GM19238 (cell line): ENCODE data around the gene CACNA1H.

Experiments
- DNase-seq: peaks from one replicate; pipeline ENCODE4 v3.0.0; 2011; ENCODE audit warnings: low spot score; ENCODE audit not compliant: insufficient read length

CACNA1H gene

DNA sequence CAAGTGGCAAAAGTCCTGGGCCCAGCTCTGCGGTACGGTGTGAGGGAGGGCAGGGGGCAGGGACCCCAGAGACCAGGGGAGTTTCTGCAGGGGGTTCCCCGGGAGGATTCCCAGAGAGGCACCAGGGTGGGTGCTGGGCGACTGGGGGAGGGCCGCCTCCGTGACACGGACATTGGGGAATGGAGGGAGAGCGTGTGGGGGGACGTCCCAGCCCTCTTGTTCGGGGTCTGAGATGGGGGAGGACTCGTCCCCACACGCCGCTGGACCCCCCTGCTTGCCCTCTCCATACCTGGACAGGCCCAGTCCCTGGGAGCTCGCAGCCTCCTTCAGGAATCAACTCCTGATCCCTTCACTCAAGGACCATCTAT lies 30.5 kb upstream of the CACNA1H start:
- no peak for DNase-seq

DNA sequence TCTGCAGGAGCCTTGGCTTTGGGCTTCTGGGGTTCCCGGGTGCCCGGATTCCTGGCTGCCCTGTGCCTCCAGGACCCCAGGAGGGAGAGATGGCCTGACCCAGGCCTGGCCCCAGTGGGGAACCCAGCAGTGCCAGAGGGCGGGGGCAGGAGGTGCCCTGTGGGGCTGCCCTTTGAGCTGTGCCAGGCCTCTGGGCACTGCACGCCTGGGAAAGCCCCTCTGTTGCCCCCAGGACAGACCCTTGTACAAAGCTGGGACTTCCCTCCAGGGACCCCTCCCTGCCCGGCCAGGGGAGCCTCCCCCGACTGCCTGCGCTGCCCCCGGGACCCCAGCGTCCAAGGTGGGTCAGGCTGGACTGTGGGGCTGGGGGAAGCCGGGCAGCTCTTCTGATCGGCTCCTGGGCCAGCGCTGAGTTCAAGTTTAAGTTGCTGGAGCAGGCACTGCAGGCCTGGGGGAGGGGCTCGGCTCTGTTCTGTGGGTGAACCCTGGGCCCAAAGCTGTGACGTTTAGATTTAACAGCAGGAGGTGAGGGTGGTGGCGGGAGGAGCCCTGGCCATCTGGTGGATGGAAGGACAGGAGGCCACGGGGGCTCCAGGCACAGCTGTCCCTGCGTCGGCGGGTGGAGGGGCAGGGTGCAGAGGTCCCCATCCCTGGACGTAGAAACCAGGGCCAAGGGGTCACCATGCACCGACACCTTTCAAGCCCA lies 29.2 kb upstream of the CACNA1H start:
- no peak for DNase-seq

DNA sequence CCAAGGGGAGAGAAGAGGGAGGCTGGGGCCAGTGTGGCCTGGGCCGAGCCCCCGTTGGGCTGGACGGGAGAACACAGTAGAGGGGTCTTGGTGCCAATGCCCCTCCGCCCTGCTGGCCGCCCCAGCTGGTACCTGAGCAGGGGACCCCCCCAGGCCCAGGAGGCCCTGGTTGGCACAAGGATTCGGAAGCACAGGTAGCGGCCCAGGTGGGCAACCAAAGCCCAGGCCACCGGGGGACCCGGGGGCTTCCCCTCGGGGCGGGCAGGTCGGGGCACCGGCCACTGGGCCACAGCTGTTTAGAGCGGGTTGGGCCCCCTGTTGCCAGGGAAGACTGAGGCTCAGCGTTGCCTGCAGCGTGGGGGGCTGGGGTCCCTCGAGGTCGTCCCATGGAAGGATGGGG lies 28.6 kb upstream of the CACNA1H start:
- DNase-seq: no peak

DNA sequence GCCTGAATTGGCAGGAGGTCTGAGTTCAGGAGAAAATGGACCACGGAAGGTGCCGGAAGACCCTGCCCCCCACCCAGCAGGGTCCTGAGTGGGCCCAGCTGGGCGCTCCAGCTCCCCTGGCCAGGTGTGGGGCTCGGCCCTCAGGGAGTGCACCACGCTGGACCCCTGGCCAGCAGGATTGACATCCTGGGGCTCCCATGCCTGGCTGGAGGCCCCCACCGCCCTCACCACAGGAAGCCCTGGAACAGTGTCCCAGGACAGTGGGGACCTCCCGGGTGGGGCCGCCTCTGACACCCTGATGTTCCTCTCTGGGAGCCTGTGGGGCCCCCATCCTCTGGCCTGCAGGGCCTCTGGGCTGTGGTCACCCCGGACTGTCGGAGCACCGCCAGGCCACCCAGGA lies 28.1 kb upstream of the CACNA1H start:
- DNase-seq: no peak

DNA sequence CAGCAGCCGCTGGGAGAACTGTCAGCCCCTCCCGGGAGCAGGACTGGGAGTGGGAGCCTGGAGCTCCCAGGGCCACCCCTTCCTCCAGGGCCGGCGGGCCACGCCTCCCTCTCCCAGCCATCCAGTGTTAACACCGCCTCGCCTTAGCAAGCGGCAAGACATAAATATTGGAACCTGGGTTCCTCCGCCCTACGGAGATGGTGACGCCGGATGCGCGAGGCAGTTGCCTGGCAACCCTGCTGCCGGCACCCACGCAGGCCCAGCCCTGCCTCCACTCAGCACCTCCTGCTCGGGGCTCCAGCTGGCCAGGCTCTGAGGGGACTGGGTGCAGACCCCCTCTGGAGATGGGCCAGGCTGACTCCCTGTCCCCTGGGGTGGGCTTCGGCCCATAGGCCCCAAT lies 27.4 kb upstream of the CACNA1H start:
- DNase-seq: no peak

DNA sequence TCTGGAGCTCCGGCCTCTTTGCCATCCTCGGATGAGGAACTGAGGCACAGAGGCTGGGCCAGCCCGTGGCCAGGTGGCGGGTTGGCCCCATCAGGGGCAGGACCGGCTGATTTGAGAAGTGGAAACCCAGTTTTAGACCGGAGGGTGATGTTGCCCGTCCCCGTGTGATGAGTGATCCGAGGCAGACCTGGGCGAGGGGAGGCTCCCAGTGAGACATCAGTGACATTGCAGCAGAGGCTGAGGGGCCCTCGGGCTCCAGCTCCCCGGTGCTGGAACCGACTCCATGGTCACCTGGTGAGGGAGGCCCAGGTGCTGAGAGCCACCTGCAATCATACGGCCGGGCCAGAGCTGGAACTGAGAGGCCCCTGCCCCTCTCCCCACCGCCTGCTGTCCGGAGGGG lies 26.9 kb upstream of the CACNA1H start:
- no peak for DNase-seq

DNA sequence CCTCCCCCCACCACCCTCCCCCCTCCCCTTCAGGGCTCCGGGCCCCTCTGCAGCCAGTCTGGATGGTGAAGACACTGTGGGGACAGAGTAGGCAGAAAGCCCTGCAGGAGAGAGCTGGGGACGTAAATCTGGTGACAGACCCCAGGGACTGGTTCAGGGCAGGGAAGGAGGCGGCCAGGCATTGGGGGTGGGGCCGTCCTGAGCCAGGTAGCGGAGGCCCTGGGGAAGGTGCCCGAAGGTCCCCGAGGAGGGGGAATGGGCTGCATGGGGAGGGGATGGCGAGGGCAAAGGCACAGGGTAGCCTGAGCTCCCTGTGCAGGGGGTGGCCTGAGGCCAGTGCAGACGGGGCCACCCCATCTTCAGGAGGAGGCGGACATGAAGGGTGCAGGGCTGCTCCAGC lies 26.3 kb upstream of the CACNA1H start:
- no peak for DNase-seq

DNA sequence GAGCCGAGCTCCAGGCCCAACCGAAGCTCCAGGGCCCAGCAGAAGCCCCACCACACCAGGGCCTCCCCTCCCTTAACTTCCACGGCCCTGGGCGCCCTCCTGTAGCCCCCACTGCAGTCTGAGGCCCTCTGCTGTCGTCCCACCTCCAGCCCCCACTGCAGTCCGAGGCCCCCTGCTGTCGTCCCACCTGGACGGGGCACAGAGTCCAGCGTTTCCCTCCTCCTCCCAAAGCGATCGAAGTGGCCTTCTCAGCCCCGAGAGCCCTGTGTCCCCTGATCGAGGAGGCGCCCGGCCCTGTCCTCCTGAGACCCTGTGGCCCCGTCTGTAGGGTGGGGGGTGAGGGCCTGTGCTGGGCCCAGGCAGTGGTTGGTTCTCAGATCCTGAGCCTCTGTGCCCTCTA lies 25.8 kb upstream of the CACNA1H start:
- no peak for DNase-seq

DNA sequence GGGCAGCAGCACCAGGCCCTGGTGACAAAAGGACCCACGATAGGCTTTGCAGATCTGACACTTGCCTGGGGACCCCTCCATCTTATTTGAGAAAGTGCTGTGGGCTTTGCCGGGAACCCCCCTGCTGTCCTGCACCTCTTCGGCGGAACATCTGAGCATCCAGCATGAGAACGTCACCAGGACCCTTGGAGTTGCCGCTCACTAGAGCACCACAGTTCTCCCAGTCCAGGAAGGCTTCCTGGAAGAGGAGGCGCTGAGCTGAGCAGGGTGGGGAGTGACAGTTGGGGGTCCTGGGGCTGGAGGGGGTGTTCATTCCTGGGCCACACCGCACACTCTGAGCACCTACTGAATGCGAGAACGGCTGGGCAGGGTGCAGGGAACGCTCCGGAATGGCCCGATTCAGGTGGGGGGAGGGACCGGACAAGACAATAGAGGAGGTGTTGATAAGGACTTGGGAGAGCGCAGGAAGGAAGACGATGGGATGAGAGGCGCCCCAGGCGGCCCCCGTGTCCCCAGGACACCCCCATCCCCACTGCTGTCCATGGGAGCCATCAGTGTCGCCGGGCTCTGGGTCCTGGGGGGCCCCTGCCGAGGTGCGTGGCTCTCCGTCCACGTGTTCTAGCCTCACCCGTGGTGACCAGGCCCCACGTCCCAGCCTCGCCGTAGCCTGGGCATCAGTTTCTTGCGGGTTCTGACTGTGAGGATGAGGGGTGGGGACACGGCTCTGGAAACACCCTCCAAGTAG lies 24.8 kb upstream of the CACNA1H start:
- no peak for DNase-seq

DNA sequence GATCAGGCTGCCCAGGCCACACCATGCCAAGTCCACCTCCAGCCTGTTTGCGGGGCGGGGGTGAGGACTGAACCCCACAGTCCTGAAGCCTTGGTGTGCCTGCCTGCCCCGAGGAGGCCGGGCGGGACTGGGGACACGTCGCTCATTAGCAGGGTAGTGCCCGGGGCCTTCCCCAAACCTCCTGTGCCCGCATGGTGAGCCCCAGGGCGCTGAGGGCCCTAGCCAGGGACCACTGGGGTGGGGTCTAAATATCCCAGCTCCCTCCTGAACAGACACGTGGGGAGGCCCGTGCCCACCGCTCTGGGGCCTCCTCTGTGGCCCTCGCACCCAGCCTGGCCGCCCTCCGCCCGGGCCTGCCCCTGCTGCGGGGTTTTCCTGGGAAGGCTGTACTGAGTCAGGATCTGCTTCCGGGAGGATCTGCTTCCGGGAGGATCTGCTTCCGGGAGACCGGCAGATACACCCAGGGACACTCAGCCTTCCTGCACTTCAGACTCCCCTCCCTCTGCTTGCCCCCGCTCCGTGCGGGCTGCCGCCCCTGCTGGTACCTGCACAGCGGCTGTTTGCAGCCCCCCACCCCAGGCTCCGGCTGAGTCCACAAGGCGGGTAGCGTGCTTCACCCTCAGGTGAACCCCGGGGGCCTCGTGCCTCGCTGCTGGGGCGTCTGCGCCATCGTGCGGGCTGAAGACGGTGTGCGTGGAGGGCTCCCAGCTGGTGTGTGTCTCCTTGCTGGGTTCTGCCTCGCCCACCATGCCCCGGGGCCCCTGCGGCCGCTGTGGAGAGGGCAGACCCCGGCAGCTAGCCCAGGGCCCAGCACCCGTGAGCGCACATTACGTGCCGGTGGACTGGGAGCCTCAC lies 23.6 kb upstream of the CACNA1H start:
- no peak for DNase-seq

DNA sequence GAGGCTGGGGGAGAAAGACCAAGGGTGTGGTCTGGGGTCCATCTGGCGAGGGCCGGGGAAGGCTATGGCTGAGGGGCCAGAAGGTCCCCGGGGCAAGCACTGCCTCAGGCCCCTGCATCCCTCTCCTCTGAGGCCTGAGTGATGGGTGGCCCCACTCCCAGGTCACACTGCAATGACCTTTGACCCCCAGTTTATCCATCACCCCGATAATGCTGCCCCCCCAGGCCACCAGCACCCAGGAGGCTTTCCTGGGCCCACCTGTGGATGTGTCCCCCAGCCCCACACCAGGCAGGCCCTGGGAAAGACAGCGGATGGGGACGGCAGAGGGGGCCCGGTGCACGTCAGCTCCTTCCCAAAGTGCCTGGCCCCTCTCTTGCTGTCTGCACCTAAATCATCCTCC lies 22.5 kb upstream of the CACNA1H start:
- no peak for DNase-seq

DNA sequence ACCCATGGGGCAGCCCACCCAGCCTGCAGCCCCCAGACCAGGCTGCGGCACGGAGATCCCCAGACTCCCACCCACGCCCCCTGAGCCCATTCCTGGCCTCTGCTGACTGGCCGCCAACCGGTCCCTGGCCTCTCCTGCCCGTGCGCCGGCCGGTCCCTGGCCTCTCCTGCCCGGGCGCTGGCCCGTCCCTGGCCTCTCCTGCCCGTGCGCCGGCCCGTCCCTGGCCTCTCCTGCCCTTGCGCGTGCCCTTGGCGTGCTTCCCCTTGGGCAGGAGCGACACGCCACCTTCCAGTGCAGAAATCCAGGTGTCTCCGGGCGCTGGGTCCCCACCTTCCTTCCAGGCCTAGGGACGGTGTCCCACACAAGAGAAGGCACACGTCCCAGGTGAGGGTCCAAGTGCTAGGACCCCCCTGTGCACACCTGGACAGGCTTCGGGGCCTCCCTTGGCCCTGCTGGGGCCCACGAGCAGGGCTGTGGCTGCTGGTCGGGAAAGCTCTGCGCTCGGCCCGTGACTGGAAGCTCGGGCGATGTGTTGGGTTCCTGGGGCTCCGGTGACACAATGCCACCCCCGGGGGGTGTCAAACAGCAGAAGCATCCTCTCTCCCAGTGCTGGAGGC lies 21.4 kb upstream of the CACNA1H start:
- DNase-seq: no peak

DNA sequence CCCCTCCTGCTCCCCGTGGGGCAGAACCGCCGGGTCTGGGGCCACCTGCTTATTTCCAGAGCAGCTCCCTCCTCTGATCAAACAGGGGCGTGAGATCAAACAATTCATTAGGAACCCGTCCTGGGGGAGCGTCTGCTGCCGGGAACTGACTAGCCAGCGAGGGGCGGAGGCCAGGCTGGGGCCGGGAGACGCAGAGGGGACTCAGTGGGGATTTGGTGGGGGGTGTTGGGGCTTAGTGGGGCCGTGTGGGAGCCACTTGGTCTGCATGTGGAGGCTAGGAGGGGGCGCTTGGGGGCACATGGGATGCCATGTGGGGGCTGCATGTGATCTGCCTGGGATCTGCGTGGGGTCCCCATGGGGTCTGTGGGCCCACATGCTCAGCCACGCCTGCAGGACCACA lies 20.5 kb upstream of the CACNA1H start:
- no peak for DNase-seq

DNA sequence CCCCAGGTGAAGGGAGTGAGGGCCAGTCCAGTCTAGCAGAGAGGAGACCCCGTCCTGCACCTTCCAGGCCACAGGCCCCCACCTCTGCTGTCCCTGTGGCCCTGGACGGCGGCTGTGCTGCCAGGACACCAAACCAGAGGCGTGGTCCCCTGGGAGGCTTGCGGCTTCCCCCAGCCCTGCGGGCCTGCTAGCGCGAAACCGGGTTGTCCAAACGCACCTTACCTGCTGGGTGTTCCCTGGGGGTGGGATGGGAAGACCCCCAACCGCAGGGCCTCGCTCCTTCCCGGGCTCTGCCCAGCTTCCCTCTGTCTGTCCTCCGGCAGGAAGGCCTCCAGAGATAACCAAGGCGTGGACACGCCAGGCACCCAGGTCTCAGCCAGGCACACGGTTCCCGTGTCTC lies 19.6 kb upstream of the CACNA1H start:
- no peak for DNase-seq

DNA sequence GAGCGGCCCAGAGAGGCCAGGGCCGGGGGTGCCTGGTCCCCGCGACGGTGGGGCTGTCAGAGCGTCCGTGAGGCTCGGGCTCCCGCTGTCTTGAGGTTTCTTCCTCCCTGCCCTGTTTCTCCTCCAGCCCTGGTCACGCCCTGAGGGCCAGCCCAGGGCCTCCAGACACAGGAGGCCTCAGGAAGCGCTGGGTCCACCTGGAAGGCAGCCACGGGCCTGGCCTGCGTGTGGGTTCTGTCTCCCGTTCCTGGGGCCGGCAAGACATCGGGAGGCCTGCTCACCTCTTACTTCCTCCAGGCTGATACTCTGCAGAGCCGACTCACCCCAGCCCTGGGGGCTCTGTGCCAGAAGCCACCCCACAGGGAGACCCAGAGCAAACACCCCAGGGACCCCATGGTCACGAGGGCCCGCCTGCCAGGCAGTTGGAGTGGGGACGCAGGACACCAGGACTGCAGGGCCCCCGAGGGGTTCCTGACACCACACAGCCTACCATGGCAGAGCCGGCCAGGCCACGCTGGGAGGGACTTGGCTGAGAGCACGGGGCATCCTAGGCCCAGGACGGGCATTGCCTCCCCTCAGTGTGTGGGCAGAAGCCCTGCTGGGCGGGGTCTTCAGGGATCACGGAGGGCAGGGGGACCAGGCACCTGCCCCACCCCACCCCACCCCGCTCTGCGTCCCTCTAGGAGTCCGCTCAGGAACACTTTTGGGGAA lies 18.9 kb upstream of the CACNA1H start:
- no peak for DNase-seq

DNA sequence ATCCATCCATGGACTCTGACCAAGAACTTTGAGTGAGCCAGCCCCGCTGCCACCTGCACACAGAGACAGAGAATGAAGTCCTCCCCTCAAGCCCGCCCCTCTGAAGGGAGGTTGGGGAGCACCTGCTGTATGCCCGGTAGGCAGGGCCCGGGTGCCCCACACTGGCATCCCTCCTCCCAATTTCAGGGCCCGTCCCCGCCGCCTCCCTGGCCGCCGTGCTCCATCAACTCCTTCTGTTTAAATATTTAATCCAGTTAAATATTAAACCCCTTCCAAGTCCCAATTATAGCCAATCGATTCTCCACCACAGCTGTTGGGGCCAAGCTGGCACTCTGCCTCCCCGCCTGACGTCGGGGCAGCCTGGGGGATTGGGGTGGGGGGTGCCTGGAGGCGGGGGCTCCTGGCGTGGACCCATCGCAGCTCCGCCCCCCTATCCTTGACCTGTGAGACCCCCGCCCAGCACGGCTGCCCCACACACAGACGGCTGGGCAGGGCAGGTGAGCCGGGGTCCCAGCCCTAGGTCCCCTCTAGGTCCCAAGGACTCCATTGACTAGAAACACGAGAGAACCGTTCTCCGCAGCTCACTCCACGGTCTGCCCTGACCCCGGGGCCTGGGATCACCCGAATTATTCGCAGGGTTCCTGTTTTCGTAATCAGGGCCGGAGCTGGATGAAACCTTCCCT lies 18.0 kb upstream of the CACNA1H start:
- DNase-seq: no peak

DNA sequence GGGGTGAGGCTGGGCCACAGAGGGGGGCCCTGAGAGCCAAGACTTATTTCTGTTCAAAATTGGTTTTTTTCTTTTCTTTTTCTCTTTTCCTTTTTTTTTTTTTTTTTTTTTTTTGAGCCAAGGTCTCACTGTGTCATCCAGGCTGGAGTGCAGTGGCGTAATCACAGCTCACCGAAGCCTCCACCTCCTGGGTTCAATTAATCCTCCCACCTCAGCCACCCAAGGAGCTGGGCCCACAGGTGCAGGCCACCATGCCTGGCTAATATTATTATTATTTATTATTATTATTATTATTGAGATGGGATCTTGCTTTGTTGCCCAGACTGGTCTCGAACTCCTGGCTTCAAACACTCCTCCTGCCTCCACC lies 17.5 kb upstream of the CACNA1H start:
- no peak for DNase-seq

DNA sequence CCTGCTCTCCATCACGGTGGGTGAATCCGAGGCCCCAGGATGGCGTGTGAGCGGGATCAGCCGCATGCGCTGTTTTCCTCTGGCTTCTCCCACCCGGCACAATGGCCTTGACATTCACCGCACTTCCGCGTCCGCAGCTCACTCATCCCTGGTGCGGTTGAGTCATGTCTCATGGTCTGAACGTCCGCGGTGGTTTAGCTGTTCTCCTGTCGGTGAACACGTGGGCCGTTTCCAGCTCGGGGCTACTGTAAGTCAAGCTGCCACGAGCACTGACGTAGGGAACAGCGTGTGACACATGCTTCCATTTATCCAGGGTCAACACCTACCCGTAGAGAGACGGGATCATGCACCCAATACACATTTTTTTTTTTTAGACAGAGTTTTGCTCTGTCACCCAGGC lies 15.3 kb upstream of the CACNA1H start:
- no peak for DNase-seq

DNA sequence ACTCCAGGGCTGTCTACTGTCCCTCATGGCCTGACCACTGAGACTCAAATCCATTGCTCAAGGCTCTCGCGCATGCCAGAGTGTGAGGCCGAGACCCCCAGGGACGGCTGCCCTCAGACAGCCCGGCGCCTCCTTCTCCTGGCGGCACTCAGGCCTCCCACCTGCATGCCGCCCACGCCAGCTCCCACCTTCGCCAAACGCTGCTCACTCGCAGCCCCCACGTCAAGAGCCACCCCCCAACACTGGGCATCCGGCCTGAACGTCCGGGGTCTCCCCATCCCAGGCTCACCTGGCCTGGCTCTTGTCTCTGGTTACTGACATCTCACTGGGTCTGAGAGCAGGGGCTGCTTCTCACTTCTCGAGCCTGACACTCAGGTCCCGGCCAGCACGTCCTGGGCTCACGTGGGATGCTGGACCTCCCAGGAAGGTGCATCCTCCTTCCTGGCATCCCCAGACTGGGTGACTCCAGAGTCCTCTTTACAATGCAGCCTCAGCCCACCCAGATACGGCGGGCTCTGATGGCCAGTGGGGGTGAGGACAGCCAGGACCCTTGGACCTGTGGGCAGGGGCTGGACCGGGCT lies 12.2 kb upstream of the CACNA1H start:
- no peak for DNase-seq

DNA sequence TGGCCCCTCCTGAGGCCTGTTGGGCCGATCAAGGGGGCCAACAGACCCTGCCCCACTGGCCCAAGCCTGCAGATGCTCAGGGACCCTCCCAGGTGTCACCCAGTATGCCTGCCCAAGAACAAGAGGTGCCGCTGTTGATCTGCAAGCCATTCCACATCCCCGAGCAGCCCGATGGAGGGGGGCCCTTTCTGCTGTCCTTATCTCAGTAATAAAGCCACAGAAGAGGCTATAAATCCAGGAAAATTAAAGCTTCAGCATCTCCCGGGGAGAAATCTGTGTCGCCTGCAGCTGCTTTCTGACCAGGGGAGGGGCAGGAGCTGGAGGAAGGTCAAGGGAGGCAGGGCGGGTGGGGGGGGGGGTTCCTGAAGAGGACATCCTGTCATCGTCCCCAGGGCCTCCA lies 11.7 kb upstream of the CACNA1H start:
- no peak for DNase-seq
